Left forelimb (tissue), 1 donor: Measurements from ENCODE around the gene ZNF211.
A peak's percentile ranks its signal among the peaks of the same experiment; 100 is the strongest.

Source experiments
- DNase-seq: peaks from one replicate; pipeline ENCODE4 v3.0.0-alpha.2; 2018; ENCODE audit warnings: low spot score

Gene ZNF211

DNA sequence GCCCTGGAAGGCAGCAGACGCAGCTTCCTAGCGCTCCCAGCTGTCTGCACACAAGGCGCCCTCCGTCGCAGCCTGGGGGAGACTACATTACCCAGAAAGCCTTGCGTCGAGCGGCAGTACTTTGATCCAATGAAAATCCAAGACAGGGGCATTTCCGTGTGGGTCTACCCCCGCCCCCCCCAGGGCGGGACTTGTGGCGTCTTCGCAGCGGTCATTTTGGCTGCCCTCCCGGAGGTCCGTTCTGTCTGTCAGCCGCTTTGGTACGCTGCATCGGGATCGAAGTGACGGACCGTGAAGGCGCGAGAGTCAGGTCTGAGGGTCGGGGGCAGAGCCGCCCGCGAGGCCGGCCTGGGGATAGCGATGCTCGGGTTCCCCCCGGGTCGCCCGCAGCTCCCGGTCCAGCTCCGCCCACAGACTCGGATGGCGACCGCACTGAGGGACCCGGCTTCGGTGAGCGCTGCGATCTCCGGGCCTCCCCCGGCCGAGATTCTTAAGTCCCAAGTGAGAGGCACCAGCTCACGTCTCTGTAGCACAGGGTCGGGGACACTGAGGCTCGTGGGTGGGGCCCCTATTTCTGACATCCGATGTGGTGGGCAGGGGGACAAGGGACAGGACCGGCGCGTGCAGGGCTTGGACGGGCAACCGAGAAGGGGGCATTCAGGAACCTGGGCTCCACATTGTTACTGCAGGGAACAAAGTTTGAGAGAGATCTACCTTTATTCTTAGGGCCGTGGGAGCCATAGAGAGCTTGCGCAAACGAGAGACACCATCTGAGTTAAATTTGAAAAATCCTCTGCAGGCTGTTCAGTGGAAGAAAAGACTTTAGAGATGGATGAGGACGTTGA, at the start of gene ZNF211:
ZNF211 (plus strand) TSS at position 182 of the 845 bp plus-strand sequence; CDS start at position 361, 179 bp downstream.
- peak; percentile 96 for DNase-seq

DNA sequence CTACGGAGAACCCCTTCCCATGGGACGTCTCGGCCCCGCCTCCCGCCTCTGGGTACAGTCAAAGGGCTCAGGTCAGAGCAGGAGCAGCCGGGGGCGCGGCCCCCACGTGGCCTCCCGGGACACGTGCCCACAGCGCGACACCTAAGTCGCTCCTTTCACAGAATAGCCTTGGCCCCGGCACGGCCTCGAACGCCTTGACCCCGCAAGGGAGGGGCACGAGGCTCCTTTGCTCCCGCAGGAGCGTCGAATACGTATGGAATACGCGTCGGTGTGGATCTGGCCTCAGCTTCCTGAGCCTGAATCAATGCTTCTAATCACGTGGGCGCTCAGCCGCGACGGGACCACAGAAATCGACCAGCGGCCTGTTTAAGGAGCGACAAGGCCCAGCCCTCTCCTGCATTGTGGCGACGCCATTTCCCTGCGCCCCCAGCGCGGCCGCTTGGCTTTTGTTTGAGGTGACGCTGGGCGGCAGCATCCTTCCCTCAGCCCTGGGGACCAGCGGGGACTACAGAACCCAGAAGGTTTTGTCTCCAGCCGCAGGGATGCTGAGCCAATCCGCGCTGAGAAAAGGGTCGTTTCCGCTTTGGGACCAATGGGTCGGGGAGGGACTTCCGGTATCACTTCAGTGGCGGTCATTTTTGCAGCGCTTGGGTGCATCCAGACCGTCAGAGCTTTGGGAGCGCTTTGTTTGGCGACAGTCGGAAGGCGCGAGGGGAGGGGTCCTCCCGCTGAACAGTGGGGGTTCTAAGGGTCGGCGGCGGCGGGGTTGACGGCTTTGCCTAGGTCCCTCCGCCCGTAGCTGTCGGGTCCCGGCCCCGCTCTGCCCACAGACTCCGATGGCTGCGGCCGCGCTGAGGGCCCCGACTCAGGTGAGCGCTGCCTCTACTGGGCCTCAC, 49.2 kb upstream of the ZNF211 start, which contains the start of gene ZIK1:
ZIK1 (plus strand) TSS at position 625 of the 896 bp plus-strand sequence; CDS start at position 837, 212 bp downstream.
- DNase-seq, result peak; percentile 92

DNA sequence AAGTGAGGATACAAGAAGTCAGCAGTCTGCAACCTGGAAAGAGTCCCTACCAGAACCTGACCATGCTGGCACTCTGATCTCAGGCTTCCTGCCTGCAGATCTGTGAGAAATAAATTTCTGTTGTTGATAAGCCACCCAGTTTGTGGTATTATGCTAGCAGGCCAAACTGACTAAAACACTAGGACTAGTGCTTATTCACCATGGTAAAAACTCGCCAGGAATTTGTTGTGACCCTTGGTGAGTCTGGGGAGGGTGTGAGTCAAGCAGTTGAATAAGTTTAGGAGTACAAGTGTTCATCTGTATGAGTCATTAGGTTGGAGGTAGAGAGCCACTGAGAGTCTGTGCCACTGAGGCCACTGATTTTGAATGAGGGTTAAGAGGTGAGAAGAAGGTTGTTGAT, 45.4 kb upstream of the ZNF211 start:
- no peak for DNase-seq

DNA sequence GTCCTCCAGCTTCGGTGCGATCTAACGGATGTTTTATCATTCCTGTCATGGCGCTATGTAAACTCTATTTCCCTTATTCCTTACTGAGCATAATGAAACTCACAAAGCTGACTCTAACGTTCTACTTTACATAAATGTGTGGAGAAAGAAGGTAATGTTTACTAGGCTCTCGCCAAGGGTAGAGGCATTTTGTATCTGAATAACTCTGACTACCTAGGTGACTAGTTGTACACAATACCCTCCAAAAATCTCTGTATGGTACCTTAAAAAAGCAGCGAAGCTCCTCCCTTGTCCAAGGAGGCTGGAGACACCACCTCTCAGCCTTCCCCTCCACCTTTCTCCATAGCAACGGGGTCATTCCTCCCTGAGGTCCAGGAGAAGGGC, 33.6 kb upstream of the ZNF211 start:
- DNase-seq, result no peak

DNA sequence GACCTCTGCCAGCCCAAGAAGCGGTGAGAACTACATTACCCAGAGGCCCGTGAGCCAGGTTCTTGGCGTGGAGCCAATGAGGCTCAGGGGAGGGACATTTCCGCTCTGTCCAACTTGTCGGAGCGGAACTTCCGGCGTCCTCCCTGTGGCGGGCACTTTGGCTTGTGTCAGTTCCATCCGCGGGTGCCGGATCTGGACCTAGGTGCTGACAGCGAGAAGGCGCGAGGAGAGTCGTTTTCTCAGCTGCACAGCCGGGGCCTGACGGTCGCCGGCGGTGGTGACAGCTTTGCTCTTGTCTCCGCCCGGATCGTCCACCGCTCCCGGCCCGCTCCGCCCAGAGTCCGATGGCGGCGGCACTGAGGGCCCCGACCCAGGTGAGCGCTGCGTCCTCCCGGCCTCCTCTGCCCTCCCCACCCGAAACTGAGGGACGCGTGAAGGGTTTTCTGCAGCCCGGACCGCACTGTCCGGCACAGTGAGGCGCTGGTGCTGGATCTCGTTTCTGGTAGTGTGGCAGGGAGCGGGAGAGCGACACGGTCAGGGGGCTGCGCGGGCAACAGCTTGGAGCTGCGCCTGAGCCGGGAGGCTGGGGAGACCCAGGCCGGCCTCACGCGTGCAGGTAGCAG, 33.1 kb upstream of the ZNF211 start, which contains the start of gene ZNF530:
ZNF530 (plus strand) TSS at position 125 of the 623 bp plus-strand sequence. CDS start 4,461 bp downstream, outside the sequence.
- DNase-seq, result peak; percentile 94

DNA sequence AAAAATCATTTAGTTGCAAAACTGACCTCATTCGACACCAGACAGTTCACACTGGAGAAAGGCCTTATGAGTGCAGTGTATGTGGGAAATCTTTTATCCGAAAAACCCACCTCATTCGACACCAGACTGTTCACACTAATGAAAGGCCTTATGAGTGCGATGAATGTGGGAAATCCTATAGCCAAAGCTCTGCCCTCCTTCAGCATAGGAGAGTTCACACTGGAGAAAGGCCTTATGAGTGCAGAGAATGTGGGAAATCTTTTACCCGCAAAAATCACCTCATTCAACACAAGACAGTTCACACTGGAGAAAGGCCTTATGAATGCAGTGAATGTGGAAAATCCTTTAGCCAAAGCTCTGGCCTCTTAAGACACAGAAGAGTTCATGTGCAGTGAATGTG, 26.0 kb upstream of the ZNF211 start:
- DNase-seq, result no peak

DNA sequence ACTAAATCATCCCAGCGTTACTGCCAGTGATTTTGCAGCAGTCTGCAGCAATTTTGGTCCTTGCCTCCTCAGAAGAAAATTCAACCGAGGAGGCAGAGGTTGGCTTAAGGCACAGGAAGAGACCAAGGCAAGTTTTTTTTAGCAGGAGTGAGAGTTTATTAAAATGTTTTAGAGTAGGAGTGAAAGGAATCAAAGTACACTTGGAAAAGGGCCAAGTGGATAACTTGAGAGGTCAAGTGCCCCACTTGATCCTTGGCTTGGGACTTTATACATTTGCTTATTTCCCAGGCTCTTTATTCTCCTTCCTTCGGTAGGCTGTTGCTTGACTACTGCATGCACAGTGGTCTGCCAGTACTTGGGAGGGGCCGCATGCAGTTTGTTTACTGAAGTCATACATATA, 21.9 kb upstream of the ZNF211 start:
- DNase-seq, result no peak

DNA sequence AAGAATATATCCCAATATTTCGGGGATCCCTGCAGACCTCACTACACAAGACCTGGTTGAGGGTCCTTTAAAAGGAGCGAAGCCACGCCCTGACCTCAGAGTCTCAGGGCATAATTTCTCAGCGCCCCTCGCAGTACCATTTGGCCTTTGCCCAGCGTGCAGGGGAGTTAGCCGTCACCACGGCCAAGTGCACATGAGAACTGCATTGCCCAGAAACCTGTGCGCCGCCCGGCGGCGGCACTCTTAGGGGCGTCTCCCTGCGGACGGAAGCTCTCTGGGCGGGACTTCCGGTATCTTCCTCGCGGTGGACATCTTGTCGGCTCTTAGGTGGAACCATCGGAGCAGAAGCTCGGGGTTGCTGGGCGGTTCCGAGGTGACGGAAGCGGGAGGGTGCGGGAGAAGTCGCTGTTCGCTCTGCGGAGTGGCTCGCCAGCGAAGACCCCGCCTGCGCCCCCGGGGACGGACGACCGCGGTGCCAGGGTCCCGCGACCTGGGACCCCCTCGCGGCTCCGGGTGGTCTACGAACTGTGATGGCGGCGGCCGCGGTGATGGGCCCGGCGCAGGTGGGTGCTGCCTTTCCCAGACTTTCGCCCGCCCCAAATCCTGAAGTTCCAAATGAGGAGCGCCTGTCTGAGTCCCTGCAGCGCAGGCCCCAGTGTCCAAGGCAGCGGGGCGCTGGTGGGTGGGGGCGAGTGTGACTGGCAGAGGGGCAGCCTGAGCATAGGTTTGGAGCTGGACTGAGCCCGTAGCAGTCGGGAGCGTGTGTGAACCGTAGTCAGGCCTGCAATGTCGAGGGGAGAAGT, 18.8 kb upstream of the ZNF211 start, which contains the start of gene ZNF134:
ZNF134 (plus strand) TSS at position 302 of the 803 bp plus-strand sequence. CDS start 5,227 bp downstream, outside the sequence.
- DNase-seq, result peak; percentile 88

DNA sequence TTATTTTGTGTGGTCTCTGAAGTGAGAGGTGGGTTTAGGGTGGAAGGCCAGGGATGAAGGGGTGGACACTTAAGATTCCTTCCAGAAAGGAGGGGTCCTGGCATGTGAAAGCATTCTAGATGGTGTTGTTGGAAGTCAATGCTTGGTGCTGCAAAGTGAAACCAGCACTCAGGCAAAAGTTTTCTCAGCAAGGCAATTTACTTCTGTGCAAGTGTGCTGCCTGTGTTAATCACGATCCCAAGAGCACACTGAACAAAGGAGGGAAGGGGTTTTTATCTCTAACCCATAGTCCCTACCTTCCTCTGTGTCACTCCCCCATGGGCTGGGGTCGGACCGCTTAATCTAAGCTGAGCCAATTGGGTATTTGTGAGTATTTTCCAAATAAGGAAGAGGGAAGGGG, 17.6 kb upstream of the ZNF211 start:
- DNase-seq, result no peak

DNA sequence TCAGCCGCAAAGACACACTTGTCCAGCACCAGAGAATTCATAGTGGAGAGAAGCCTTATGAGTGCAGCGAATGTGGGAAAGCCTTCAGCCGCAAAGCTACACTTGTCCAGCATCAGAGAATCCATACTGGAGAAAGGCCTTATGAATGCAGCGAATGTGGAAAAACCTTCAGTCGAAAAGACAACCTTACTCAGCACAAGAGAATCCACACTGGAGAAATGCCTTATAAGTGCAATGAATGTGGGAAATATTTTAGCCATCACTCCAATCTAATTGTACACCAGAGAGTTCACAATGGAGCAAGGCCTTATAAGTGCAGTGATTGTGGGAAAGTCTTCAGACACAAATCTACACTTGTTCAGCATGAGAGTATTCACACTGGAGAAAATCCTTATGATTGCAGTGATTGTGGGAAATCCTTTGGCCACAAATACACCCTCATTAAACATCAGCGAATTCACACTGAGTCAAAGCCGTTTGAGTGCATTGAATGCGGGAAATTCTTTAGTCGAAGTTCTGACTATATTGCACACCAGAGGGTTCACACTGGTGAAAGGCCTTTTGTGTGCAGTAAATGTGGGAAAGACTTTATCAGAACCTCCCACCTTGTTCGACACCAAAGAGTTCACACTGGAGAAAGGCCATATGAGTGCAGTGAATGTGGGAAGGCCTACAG, 12.2 kb upstream of the ZNF211 start:
- DNase-seq, result no peak

DNA sequence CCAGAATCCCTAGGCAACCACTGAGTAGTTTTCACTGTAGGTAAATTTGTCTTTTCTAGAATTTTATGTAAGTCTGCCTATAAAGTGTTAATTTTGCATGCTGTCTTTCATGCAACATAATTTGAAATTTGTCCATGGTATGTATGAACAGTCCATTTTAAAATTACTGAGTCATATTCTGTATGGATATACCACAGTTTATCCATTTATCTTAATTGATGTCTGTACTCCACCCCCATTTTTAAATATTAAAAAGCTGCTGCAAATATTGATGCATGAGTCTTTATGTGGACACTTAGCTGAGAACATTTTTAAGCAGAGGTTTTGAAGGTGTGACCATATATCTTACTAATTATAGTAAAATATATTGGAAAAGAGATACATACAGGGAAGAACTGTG, 9.9 kb upstream of the ZNF211 start:
- DNase-seq, result no peak

DNA sequence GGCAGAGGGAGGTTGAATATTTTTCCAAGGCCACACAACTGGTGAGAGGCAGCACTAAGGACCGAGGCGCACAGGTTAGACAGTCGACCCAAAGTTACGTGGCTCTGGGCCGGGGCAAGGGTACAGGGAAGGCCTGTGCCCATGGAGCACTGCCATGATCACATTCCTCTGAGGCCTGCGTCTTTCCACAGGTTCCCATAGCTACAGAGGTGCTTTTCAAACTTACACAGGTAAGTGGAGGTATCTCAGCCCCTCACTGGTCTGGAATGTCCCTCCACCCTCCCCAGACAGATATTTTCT, 814 bp downstream of the ZNF211 start:
- no peak for DNase-seq

DNA sequence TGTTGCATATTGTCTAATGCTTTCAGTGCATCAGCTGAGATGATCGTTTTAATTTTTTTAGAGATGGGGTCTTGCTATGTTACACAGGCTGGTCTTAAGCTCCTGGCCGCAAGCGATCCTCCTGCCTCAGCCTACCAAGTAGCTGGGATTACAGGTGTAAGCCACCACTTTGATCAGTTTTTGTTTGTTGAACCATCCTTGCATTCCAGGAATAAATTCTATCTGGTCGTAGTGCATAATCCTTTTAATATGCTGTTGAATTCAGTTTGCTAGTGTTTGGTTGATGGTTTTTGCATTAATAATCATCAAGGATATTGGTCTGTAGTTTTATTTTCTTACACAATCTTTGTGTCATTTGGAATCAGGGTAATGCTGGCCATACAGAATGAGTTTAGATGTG, 4.4 kb downstream of the ZNF211 start:
- DNase-seq, result no peak

DNA sequence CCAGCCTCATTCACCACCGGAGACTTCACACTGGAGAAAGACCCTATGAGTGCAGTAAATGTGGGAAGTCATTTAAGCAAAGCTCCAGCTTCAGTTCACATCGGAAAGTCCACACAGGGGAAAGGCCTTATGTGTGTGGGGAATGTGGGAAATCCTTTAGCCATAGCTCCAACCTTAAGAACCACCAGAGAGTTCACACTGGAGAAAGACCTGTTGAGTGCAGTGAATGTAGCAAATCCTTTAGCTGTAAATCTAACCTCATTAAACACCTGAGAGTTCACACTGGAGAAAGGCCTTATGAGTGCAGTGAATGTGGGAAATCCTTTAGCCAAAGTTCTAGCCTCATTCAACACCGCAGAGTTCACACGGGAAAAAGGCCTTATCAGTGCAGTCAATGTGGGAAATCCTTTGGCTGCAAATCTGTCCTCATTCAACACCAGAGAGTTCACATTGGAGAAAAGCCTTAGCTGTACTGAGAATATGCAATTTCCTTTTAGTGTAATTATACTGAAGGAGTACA, 8.8 kb downstream of the ZNF211 start:
- DNase-seq, result no peak

DNA sequence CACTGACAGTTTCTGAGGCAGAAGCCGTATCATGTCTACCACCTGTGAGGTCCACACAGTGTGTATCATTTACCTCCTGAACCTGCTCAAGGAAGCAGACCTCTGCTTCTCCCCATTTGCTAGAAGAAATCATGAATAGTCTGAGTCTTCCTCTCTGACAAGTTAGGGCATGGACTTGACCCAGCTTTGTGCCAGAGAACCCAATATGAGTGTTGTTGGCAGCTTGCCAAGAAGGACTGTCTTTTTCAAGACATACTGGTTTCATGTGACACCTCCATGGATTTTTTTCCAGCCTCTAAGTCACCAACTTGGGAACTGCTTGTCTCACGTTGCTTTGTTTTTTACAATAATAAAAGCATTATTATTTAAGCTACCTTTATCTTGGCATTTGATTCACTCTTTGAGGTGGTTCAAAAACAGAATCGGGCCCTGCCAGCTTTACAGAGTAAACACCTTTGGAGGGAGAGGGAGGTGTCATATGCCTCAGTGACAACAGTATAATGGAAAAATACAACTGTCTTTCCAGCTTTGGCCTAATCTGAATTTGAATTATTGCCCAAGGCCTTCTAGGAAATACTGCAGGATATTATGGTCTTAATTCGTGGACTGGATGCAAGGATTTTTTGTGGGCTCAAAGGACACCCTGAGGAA, 9.6 kb downstream of the ZNF211 start:
- DNase-seq, result no peak

DNA sequence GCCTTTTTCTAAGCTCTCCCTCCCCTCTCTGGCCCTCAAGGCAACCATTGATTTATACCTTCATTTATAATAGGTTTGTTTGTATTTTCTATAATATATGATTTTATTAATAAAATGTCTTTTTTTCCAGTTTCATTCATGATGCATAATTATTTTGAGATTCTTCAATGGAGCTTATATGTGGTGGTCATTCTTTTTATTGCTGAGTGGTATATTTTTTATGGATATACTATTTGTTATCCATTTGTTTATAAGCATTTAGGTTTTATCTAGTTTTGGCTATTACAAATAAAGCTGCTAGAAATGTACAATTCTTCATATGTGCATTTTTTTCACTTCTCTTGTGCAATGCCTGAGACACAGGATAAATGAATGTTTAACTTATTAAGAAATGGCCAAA, 10.8 kb downstream of the ZNF211 start:
- DNase-seq, result no peak

DNA sequence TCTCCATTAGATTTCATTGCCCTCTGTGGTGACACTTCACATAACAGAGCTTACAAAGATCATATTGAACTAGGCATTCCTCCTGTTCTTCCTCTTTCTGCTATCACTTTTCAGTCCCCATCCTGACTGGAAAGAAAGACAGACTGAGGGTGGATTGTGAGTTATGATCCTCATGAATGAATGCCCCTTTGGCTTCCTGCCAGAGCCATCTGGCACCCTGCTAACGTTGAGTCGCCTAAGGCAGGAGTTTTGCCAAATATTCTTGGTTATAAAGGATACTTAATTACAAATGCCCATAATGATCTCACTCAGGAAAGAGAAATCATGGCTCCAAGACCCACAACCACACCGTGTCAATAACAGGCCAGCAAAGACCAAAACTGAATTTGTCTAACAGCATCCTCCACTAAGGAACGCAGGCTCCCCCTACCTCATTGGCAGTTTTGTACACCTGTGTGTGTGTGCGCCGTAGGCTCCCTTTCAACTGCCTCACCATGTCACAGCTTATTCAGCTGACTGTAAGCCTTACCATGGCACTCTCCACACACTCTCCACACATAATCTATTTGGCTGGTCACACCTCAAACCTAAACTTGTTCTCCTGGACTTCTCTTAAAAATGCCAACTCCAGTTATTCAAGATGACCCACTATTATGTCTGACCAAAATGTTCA, 15.5 kb downstream of the ZNF211 start:
- no peak for DNase-seq

DNA sequence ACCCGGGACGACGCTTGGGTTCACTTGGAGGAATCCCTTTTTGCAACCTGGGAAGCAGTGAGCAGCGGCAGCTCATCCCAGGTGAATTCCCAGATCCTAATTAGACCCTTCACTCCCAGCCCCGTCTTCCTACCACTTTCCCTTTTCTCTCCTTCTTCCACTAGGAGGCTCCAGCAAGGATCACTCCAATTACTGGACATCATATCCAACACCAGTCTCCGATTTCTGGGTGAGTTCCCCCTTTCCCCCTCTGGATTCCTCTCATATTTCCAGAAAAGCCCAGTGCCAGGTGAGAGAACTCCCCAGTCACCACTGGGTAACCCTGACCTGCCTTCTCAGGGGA, 18.7 kb downstream of the ZNF211 start:
- DNase-seq, result no peak

DNA sequence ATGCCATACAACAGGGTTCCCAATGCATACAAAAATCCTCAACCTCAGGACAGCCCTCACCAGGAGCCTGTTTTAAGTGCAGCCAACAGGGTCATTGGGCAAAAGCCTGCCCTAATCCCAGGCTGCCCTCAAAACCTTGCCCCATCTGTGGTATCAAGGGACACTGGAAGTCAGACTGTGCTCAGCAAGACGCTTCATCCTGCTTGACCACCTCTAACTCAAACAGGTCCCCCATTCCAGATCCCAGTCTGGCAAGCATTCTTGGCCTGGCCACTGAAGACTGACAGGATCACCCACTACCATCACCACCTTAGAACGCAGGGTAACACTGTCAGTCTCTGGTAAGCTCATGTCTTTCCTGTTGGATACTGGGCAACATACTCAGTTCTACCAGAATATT, 20.7 kb downstream of the ZNF211 start:
- no peak for DNase-seq

DNA sequence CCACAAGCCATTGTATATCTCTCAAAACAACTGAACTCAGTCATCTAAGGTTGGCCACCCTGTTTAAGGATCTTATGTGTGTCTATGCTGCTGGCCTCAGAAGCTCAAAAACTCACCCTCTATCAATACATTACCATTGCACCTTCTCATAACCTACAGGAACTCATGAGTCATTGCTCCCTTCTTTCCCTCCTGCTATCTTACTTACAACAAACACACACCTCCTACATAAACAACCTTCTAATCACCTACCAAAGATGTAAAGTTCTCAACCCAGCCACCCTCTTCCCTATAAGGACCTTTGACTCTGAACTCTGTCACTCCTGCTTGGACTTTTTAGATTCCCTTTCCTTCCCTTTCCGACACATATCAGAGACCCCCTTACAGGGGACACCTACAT, 22.5 kb downstream of the ZNF211 start:
- DNase-seq, result no peak
